Putamen (tissue), 1 donor: ENCODE measurements around the gene ITGA1.
"Not testable (repeated sequence)": the region's sequence is repeated elsewhere in the genome, so short reads cannot be mapped to it uniquely, and the experiment has no call there.

Source experiments
- DNase-seq: peaks from one replicate; pipeline ENCODE4 v3.0.0-alpha.2; 2016; ENCODE audit warnings: low spot score

The ITGA1 gene

GRCh38 chr5:52787600-52788504 is at the start of gene ITGA1, which contains the start of gene PELO:
TSS of gene ITGA1 (plus strand) at chr5:52787916. CDS start at chr5:52788354, 438 bp downstream.
TSS of gene PELO (plus strand) at chr5:52787916. CDS start at chr5:52800395, 12,479 bp downstream.
- DNase-seq = peak; percentile 19

- no peak for DNase-seq
These were observed 49.6 kb upstream of the ITGA1 start for GRCh38 chr5:52738095-52738506.

GRCh38 chr5:52740007-52740406 is 47.7 kb upstream of the ITGA1 start:
- DNase-seq = no peak

GRCh38 chr5:52743012-52743411 is 44.7 kb upstream of the ITGA1 start:
- DNase-seq = no peak

GRCh38 chr5:52743529-52743928 is 44.2 kb upstream of the ITGA1 start:
- no peak for DNase-seq

GRCh38 chr5:52743970-52744369 is 43.7 kb upstream of the ITGA1 start:
- no peak for DNase-seq

- DNase-seq = not testable (repeated sequence)
These were observed 42.8 kb upstream of the ITGA1 start for GRCh38 chr5:52744867-52745458.

GRCh38 chr5:52746539-52746938 is 41.2 kb upstream of the ITGA1 start:
- no peak for DNase-seq

- no peak for DNase-seq
These were observed 39.1 kb upstream of the ITGA1 start for GRCh38 chr5:52748590-52748989.

- no peak for DNase-seq
These were observed 38.0 kb upstream of the ITGA1 start for GRCh38 chr5:52749666-52750065.

GRCh38 chr5:52751137-52751536 is 36.6 kb upstream of the ITGA1 start:
- DNase-seq = no peak

GRCh38 chr5:52754051-52754450 is 33.7 kb upstream of the ITGA1 start:
- no peak for DNase-seq

- DNase-seq = no peak
These were observed 30.2 kb upstream of the ITGA1 start for GRCh38 chr5:52757527-52757926.

- no peak for DNase-seq
These were observed 29.7 kb upstream of the ITGA1 start for GRCh38 chr5:52758014-52758413.

- DNase-seq = no peak
These were observed 28.4 kb upstream of the ITGA1 start for GRCh38 chr5:52759331-52759730.

GRCh38 chr5:52760695-52761366 is 26.9 kb upstream of the ITGA1 start:
- no peak for DNase-seq

GRCh38 chr5:52767217-52767743 is 20.4 kb upstream of the ITGA1 start:
- no peak for DNase-seq

GRCh38 chr5:52767766-52768480 is 19.8 kb upstream of the ITGA1 start:
- no peak for DNase-seq

GRCh38 chr5:52769061-52769460 is 18.7 kb upstream of the ITGA1 start:
- DNase-seq = no peak

GRCh38 chr5:52770287-52770939 is 17.3 kb upstream of the ITGA1 start:
- no peak for DNase-seq

GRCh38 chr5:52771343-52772039 is 16.2 kb upstream of the ITGA1 start:
- no peak for DNase-seq
